Osteoblast (primary cell): ENCODE data around the gene NKAIN2. TPM values are rescaled to one million over a fixed set of nuclear protein-coding genes. Genes with fewer than 3 reads are reported as not detected.
"Not testable (repeated sequence)": the region's sequence is repeated elsewhere in the genome, so short reads cannot be mapped to it uniquely, and the experiment has no call there.

Experiments
- DNase-seq: peaks from one replicate; pipeline ENCODE4 v3.0.0; 2011; ENCODE audit warnings: low spot score, mixed read lengths; ENCODE audit not compliant: insufficient read length; ENCODE audit errors: missing footprints
- H2AFZ ChIP-seq: 2 replicates; pipeline ENCODE4 v1.6.0; 2011; ENCODE audit warnings: mild to moderate bottlenecking, low read length
- H3K27ac ChIP-seq: 2 replicates; pipeline ENCODE4 v1.5.1; 2011; ENCODE audit warnings: mild to moderate bottlenecking, low read depth, low read length, moderate library complexity
- H3K27me3 ChIP-seq: 2 replicates; pipeline ENCODE4 v1.6.0; 2012; ENCODE audit warnings: mild to moderate bottlenecking, control low read depth, inconsistent platforms, low read length, moderate library complexity; ENCODE audit not compliant: insufficient read depth
- H3K36me3 ChIP-seq: 2 replicates; pipeline ENCODE4 v1.5.1; 2011; ENCODE audit warnings: mild to moderate bottlenecking, low read length, control low read depth, moderate library complexity; ENCODE audit not compliant: insufficient read depth
- H3K4me1 ChIP-seq: 2 replicates; pipeline ENCODE4 v1.5.1; 2011; ENCODE audit warnings: mild to moderate bottlenecking, low read length, control low read depth, moderate library complexity; ENCODE audit not compliant: insufficient read depth
- H3K4me2 ChIP-seq: 2 replicates; pipeline ENCODE4 v1.6.0; 2011; ENCODE audit warnings: mild to moderate bottlenecking, low read length; ENCODE audit not compliant: insufficient read depth
- H3K4me3 ChIP-seq: fragments of 200-600 bp; sonication (generic); 3 replicates; pipeline ENCODE4 v1.5.1; 2012; ENCODE audit warnings: mild to moderate bottlenecking, low read length, inconsistent platforms; ENCODE audit not compliant: insufficient read depth
- H3K79me2 ChIP-seq: 2 replicates; pipeline ENCODE4 v1.6.0; 2012; ENCODE audit warnings: mild to moderate bottlenecking, low read length, control low read depth, inconsistent platforms; ENCODE audit not compliant: insufficient read depth
- H3K9me3 ChIP-seq: 2 replicates; pipeline ENCODE4 v1.5.1; 2011; ENCODE audit warnings: low read depth, low read length, control low read depth
- H4K20me1 ChIP-seq: 2 replicates; pipeline ENCODE4 v1.6.0; 2012; ENCODE audit warnings: mild to moderate bottlenecking, low read length, control low read depth; ENCODE audit not compliant: insufficient read depth
- total RNA-seq: library from RNA; depleted of rRNA; stranded (reverse); fragments of >200 nt; gene quantifications from 2 replicates; pipeline ENCODE4 v1.2.3, GENCODE V29; 2012
- TF ChIP-seq, protein P1 (sequence below): IDR thresholded peaks from 2 replicates; pipeline ENCODE4 v1.5.1; 2011; ENCODE audit warnings: mild to moderate bottlenecking, low read depth, low read length, moderate library complexity; ENCODE audit errors: extremely low read depth

NKAIN2 gene
- total RNA-seq, 1 donor, result under 0.01 TPM

DNA sequence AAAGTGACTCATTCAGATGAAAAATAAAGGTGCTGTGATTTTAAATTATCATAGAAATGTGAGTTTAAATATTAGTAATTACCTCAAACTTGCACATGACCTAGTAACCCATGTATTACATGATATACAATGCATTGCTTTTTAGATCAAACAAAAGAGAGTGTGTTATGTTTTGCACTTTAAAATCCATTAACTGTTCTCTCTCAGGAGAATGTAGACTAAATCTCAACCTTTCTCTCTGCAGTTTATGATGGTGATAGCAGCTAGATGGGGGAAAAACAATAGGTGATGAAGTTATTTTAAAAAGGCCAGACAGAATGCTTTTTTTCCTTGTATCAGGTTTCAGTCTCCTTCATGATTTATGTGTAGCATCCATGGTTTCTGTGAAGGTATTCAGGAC is 754.2 kb downstream of the NKAIN2 start:
- no peak overlapping the region for H2AFZ ChIP-seq
- H3K4me2 ChIP-seq, result no peak overlapping the region
- no peak for DNase-seq
- no peak overlapping the region for H3K4me3 ChIP-seq
- no peaks in the 10 kb centered on the region for H3K36me3 ChIP-seq
- no peaks in the 10 kb centered on the region for H3K4me1 ChIP-seq
- no peaks in the 10 kb centered on the region for H3K9me3 ChIP-seq
- H3K27me3 ChIP-seq, result no peaks in the 10 kb centered on the region
- H4K20me1 ChIP-seq, result no peaks in the 10 kb centered on the region
- no peaks in the 10 kb centered on the region for H3K79me2 ChIP-seq
- TF ChIP-seq, protein P1, sequence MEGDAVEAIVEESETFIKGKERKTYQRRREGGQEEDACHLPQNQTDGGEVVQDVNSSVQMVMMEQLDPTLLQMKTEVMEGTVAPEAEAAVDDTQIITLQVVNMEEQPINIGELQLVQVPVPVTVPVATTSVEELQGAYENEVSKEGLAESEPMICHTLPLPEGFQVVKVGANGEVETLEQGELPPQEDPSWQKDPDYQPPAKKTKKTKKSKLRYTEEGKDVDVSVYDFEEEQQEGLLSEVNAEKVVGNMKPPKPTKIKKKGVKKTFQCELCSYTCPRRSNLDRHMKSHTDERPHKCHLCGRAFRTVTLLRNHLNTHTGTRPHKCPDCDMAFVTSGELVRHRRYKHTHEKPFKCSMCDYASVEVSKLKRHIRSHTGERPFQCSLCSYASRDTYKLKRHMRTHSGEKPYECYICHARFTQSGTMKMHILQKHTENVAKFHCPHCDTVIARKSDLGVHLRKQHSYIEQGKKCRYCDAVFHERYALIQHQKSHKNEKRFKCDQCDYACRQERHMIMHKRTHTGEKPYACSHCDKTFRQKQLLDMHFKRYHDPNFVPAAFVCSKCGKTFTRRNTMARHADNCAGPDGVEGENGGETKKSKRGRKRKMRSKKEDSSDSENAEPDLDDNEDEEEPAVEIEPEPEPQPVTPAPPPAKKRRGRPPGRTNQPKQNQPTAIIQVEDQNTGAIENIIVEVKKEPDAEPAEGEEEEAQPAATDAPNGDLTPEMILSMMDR, result no peak
- H3K27ac ChIP-seq, result no peak overlapping the region

- DNase-seq, H3K4me1 ChIP-seq, H3K79me2 ChIP-seq, H2AFZ ChIP-seq, H3K4me2 ChIP-seq, H3K4me3 ChIP-seq, H3K36me3 ChIP-seq, H3K27ac ChIP-seq, H4K20me1 ChIP-seq, H3K27me3 ChIP-seq, H3K9me3 ChIP-seq: not testable (repeated sequence)
Observed at GRCh38 chr6:124560078-124560477, 756.4 kb downstream of the NKAIN2 start.

- no peaks in the 10 kb centered on the region for H3K9me3 ChIP-seq
- no peaks in the 10 kb centered on the region for H4K20me1 ChIP-seq
- H3K79me2 ChIP-seq, result no peaks in the 10 kb centered on the region
- H3K4me1 ChIP-seq, result no peaks in the 10 kb centered on the region
- no peak overlapping the region for H3K4me2 ChIP-seq
- H3K27me3 ChIP-seq, result no peaks in the 10 kb centered on the region
- H3K27ac ChIP-seq, result no peak overlapping the region
- no peak for DNase-seq
- H2AFZ ChIP-seq, result no peak overlapping the region
- no peaks in the 10 kb centered on the region for H3K36me3 ChIP-seq
- TF ChIP-seq, protein P1, result no peak
- no peak overlapping the region for H3K4me3 ChIP-seq
Observed at GRCh38 chr6:124560873-124561567, 757.4 kb downstream of the NKAIN2 start.

DNA sequence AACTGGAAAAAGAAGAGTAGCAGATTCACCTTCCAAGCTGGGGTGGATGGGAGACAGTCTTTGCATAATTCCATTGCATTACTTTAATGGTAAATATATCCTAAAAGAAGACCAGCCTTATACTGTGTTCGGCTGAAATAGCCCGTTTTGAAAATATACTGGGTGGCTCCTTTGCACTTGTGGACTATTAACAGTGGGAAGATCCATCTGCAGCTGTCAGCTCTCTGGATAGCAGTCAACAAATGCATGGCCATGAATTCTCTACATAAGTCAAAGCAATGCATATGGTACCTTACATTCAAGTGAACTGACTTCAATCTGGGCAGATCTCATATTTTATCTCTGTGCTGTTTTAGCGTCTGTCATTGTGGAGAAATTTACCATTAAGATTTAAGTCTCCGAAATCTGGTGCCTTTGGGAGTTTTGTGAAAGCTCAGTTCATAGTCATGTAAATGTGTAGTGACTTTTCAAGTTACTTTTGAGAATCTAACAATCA is 758.0 kb downstream of the NKAIN2 start:
- no peaks in the 10 kb centered on the region for H4K20me1 ChIP-seq
- H3K36me3 ChIP-seq, result no peaks in the 10 kb centered on the region
- no peaks in the 10 kb centered on the region for H3K9me3 ChIP-seq
- TF ChIP-seq, protein P1, result no peak
- no peak overlapping the region for H3K27ac ChIP-seq
- no peaks in the 10 kb centered on the region for H3K79me2 ChIP-seq
- no peaks in the 10 kb centered on the region for H3K27me3 ChIP-seq
- H2AFZ ChIP-seq, result no peak overlapping the region
- no peak for DNase-seq
- no peak overlapping the region for H3K4me3 ChIP-seq
- H3K4me2 ChIP-seq, result no peak overlapping the region
- no peaks in the 10 kb centered on the region for H3K4me1 ChIP-seq

DNA sequence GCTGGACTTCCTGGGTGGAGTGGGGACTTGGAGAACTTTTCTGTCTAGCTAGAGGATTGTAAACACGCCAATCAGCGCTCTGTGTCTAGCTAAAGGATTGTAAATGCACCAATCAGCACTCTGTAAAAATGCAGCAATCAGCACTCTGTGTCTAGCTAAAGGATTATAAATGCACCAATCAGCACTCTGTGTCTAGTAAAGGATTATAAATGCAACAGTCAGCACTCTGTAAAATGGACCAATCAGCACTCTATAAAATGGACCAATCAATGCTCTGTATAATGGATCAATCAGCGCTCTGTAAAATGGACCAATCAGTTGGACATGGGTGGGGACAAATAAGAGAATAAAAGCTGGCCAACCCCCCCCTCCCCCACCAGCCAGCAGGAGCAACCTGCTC is 760.5 kb downstream of the NKAIN2 start:
- H3K27me3 ChIP-seq, H3K4me1 ChIP-seq, H3K36me3 ChIP-seq, H3K4me2 ChIP-seq, DNase-seq, H4K20me1 ChIP-seq, H3K4me3 ChIP-seq, H3K9me3 ChIP-seq, H3K79me2 ChIP-seq, H2AFZ ChIP-seq, H3K27ac ChIP-seq: not testable (repeated sequence)
